Uterus (tissue), 2 donors: ENCODE results near the gene FMN1.

Source experiments
- POLR2A ChIP-seq, 2 donors: fragments of 450-650 bp; IDR thresholded peaks; one replicate each; pipeline ENCODE4 v1.6.1; 2016; ENCODE audit warnings: antibody characterized with exemption in 2 of 2, mild to moderate bottlenecking in 1 of 2, moderate library complexity in 1 of 2
- TF ChIP-seq, protein P1 (sequence below), 4 experiments: fragments of 200-600 bp in 2 of 4; fragments of 450-650 bp in 2 of 4; sonication (generic) in 2 of 4; IDR thresholded peaks; one replicate each; pipeline ENCODE4 v1.5.1; 2016 to 2019; ENCODE audit warnings: antibody characterized with exemption in 4 of 4, mild to moderate bottlenecking in 2 of 4, moderate library complexity in 1 of 4

DNA sequence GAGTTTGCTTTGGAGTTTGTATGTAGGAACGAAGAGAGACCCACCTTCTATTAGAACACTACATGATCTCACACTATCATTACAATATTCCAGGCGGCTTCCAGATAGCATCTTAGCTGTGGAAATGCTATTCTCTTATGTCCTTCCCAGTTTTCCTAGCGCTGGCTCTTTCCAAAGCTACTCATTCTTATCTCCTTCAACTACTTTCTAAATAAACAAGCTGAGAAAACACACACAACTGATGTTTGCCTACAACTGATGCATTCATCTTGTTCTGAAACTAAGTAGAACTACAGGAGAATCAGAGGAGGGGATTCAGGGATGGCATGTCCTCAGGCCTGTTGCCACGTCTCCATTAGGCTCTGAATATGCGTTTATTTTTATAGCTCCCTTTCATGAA lies 367.8 kb downstream of the FMN1 start:
- TF ChIP-seq, protein P1, sequence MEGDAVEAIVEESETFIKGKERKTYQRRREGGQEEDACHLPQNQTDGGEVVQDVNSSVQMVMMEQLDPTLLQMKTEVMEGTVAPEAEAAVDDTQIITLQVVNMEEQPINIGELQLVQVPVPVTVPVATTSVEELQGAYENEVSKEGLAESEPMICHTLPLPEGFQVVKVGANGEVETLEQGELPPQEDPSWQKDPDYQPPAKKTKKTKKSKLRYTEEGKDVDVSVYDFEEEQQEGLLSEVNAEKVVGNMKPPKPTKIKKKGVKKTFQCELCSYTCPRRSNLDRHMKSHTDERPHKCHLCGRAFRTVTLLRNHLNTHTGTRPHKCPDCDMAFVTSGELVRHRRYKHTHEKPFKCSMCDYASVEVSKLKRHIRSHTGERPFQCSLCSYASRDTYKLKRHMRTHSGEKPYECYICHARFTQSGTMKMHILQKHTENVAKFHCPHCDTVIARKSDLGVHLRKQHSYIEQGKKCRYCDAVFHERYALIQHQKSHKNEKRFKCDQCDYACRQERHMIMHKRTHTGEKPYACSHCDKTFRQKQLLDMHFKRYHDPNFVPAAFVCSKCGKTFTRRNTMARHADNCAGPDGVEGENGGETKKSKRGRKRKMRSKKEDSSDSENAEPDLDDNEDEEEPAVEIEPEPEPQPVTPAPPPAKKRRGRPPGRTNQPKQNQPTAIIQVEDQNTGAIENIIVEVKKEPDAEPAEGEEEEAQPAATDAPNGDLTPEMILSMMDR (IDR thresholded peaks at IDR 0.05), result no peak
- no peak for TF ChIP-seq POLR2A (IDR thresholded peaks at IDR 0.05)
